A673 (cell line): ENCODE data around the gene NR2F1.

ENCODE experiments used
- EZH2 ChIP-seq: fragments of 200-600 bp; sonication (generic); IDR thresholded peaks from 2 replicates; pipeline ENCODE4 v1.6.1; 2017; ENCODE audit warnings: borderline replicate concordance, low read depth, mild to moderate bottlenecking, mixed read lengths, antibody characterized with exemption, low read length; ENCODE audit not compliant: poor library complexity, severe bottlenecking
- TF ChIP-seq, protein P1 (sequence below): fragments of 300-800, 200-600 bp; sonication (generic); conservative IDR thresholded peaks from 2 replicates; pipeline ENCODE4 v1.5.1; 2017; ENCODE audit warnings: low read depth, mild to moderate bottlenecking, antibody characterized with exemption, low read length, moderate library complexity, mixed read lengths

DNA sequence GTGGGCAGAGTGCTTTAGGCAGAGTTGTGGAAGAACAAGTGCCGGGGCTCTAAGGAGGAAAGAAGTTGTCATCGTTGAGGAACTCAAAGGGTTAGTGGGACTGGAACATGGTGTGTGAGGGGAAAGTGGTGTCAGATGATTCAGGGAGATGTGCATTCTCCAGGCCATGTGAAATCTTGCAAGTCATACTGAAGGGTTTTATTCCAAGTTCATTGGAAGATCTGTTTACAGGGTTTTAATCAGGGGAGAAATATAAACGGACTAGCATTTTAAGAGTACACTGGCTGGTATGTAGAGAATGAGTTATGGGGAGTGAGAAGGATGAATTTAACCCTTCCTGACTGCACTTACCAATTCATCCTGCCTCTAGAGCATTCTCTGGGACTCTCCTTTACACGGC lies 49.3 kb downstream of the NR2F1 start:
- TF ChIP-seq, protein P1, sequence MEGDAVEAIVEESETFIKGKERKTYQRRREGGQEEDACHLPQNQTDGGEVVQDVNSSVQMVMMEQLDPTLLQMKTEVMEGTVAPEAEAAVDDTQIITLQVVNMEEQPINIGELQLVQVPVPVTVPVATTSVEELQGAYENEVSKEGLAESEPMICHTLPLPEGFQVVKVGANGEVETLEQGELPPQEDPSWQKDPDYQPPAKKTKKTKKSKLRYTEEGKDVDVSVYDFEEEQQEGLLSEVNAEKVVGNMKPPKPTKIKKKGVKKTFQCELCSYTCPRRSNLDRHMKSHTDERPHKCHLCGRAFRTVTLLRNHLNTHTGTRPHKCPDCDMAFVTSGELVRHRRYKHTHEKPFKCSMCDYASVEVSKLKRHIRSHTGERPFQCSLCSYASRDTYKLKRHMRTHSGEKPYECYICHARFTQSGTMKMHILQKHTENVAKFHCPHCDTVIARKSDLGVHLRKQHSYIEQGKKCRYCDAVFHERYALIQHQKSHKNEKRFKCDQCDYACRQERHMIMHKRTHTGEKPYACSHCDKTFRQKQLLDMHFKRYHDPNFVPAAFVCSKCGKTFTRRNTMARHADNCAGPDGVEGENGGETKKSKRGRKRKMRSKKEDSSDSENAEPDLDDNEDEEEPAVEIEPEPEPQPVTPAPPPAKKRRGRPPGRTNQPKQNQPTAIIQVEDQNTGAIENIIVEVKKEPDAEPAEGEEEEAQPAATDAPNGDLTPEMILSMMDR: no peak
- TF ChIP-seq EZH2: no peak
